Activated CD8-positive, alpha-beta memory T cell treated with anti-CD3 and anti-CD28 coated beads, Interleukin-2, amount 10 ng/mL, durations not matched to agents 7 days and 5 days (primary cell): ENCODE measurements around the gene CD33. TPM values are rescaled to one million over a fixed set of nuclear protein-coding genes. Genes with fewer than 3 reads are reported as not detected.
"Not testable (repeated sequence)": the region's sequence is repeated elsewhere in the genome, so short reads cannot be mapped to it uniquely, and the experiment has no call there.

Source experiments
- ATAC-seq: fragments of 150-1000 bp; cut with Tn5 transposase; one replicate; pipeline ENCODE4 v1.10.0; 2021; ENCODE audit warnings: moderate library complexity
- CTCF ChIA-PET: fragments of 350-600 bp; sonication (Branson Sonifier 250); formaldehyde crosslinking; loops from one replicate; lab custom pipeline; 2021; ENCODE audit warnings: antibody characterized with exemption; lab: Charles Lee
- DNase-seq: peaks from one replicate; pipeline ENCODE4 v3.0.0-alpha.2; 2020
- H3K27ac Mint-ChIP-seq: one replicate; pipeline ENCODE4 v1.8.0; 2021; ENCODE audit warnings: mild to moderate bottlenecking, mixed read lengths
- H3K27me3 Mint-ChIP-seq: one replicate; pipeline ENCODE4 v1.8.0; 2021; ENCODE audit warnings: mixed read lengths
- H3K36me3 Mint-ChIP-seq: one replicate; pipeline ENCODE4 v1.8.0; 2021; ENCODE audit warnings: mild to moderate bottlenecking, mixed read lengths
- H3K4me1 Mint-ChIP-seq: one replicate; pipeline ENCODE4 v1.8.0; 2021; ENCODE audit warnings: mixed read lengths
- H3K4me3 Mint-ChIP-seq: one replicate; pipeline ENCODE4 v1.8.0; 2021; ENCODE audit warnings: mild to moderate bottlenecking, moderate library complexity, mixed read lengths
- H3K9me3 Mint-ChIP-seq: one replicate; pipeline ENCODE4 v1.8.0; 2022; ENCODE audit warnings: low read depth, mixed read lengths
- total RNA-seq, 2 experiments: library from RNA; stranded (reverse); gene quantifications; one replicate each; pipeline ENCODE4 v1.2.3, GENCODE V29; 2021

Gene CD33
- total RNA-seq: 1 to 10 TPM in 1 of 2 experiments, under 1 TPM in 1; 0.96 to 6.2 TPM

DNA sequence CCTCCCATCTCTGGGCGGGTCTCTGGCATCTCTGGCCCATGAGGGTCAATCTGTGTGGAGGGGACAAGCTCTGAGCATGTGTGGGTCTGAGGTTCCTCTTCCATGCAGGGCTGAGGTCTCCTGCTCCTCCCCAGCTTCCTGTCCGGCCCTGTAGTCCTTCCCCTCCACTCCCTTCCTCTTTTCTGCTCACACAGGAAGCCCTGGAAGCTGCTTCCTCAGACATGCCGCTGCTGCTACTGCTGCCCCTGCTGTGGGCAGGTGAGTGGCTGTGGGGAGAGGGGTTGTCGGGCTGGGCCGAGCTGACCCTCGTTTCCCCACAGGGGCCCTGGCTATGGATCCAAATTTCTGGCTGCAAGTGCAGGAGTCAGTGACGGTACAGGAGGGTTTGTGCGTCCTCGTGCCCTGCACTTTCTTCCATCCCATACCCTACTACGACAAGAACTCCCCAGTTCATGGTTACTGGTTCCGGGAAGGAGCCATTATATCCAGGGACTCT is at the start of gene CD33:
CD33 (plus strand) TSS at position 183 of the 496 bp plus-strand sequence; CDS start at position 222, 39 bp downstream.
- Mint-ChIP-seq H3K27me3 (peaks cover 88% of the 10 kb centered on the region), H3K27ac (peak within 1 kb of the TSS; percentile 44), H3K4me1 (peaks cover 39% of the 10 kb centered on the region), H3K4me3 (peak within 1 kb of the TSS; percentile 55)
- DNase-seq, ATAC-seq, H3K36me3 Mint-ChIP-seq, H3K9me3 Mint-ChIP-seq: not testable (repeated sequence)
- CTCF ChIA-PET: interaction anchor here (1.0 kb wide), 1 partner anchor 33 kb away, joined by 3 read pairs; no protein-coding TSS in a partner anchor

DNA sequence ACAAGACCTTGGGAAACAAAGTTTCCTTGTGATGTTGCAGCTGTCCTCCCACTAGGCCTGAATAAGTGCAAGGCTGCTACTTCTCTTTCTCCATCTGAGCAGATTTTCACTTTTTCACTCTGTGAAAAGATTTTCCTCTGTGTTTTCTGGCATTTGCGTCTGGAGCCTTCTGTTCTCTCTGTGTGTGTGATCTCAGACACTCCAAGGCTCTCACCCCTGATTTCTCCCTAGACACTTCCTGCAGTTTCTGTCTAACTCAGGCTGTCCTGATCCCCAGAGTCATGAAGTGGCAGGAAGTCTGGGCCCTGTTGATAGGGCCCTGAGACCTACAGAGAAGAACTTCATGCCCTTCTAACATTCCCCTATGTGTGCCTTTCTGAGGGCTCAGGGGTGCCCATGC is 45.6 kb upstream of the CD33 start:
- CTCF ChIA-PET: interaction anchor here (1.1 to 1.4 kb wide), 2 partner anchors 11 to 77 kb away, joined by 3 to 7 read pairs; no protein-coding TSS in a partner anchor
- peaks cover 38% of the 10 kb centered on the region for H3K27me3 Mint-ChIP-seq
- no peak overlapping the region for H3K4me3 Mint-ChIP-seq
- no peak overlapping the region for H3K27ac Mint-ChIP-seq
- ATAC-seq (no peak), DNase-seq (no peak)
- peaks cover 13% of the 10 kb centered on the region for H3K4me1 Mint-ChIP-seq
- no peaks in the 10 kb centered on the region for H3K9me3 Mint-ChIP-seq
- H3K36me3 Mint-ChIP-seq: no peaks in the 10 kb centered on the region

DNA sequence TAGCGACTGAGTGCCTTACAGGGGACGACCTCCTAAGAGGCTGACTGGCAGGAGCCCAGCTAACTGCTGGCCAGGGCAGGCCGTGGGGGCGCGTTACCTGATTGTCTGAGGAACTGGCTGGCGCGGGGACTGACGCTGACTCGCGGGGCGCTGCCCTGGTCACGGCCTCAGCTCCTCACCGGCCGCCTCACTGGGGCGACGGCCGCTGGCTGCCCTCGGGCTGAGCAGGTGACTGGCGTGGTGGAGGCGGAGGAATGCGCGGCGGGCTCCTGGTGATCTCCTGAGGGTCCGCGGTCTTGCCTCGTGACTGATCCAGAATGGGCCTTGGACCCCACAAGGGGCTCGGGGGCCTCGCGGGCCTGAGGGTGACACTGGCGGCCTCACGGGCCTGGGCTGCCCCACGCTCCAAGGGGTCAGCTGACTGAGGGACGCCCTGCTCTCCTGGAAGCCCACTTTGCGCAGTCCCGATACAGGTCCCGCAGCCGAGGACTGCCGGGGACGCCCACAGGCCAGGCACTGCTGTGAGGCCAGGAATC is 43.4 kb upstream of the CD33 start:
- Mint-ChIP-seq H3K36me3 (no peaks in the 10 kb centered on the region), H3K27ac (no peak overlapping the region), H3K4me1 (peaks cover 13% of the 10 kb centered on the region), H3K4me3 (no peak overlapping the region), H3K9me3 (no peaks in the 10 kb centered on the region), H3K27me3 (peaks cover 49% of the 10 kb centered on the region)
- no peak for DNase-seq
- ATAC-seq: no peak
- CTCF ChIA-PET: no interaction called here

DNA sequence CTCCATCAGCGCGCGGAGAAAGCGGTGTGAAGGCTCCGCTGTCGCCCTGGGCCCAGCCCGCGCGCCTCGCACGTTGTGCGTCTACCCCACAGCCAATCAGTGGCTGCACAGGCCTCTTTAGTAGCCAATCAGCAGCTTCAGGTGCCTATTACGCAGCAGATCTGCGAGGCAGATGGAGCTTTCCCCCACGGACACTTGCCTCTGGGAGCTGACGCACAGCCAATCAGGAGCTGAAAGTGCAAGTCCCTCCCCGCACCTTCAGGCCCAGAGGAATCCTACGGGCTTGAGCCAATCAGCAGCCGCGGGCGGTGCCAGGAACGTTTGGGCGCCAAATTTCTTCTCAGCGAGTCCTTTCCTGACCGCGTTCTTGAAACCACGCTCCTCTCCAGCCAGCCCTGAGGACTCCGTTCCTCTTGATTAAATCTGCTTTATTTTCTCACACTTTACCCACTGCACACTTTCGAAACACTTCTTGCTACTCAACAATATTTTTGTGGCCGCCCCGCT is 42.9 kb upstream of the CD33 start:
- Mint-ChIP-seq H3K36me3 (no peaks in the 10 kb centered on the region), H3K4me3 (peak overlapping the region; percentile 49), H3K27me3 (peaks cover 49% of the 10 kb centered on the region), H3K27ac (peak overlapping the region; percentile 75), H3K9me3 (no peaks in the 10 kb centered on the region), H3K4me1 (peaks cover 13% of the 10 kb centered on the region)
- peak; percentile 35 for ATAC-seq
- CTCF ChIA-PET: no interaction called here
- DNase-seq: peak; percentile 59

DNA sequence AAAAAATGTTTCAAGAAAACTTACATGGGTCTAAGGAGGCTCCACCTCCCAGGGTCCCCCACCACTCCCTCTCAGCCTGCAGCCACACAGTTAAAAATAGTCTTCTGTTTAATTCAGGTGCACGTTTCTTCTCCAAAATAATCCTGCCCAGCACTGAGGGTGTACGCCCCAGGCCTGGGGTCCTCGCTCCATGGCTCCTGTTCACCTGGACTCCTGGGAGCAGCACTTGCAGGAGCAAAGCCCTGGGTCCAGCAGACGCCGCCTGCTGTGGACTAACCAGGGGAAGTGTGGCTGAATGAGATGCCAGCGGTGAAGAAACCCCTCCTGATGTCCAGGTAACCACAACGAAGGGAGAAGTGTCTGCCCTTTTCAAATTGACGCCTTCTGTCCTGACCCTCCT is 41.3 kb upstream of the CD33 start:
- Mint-ChIP-seq H3K36me3 (no peaks in the 10 kb centered on the region), H3K9me3 (no peaks in the 10 kb centered on the region), H3K4me1 (peaks cover 13% of the 10 kb centered on the region), H3K4me3 (no peak overlapping the region), H3K27me3 (peaks cover 36% of the 10 kb centered on the region), H3K27ac (no peak overlapping the region)
- CTCF ChIA-PET: no interaction called here
- DNase-seq: no peak
- no peak for ATAC-seq

DNA sequence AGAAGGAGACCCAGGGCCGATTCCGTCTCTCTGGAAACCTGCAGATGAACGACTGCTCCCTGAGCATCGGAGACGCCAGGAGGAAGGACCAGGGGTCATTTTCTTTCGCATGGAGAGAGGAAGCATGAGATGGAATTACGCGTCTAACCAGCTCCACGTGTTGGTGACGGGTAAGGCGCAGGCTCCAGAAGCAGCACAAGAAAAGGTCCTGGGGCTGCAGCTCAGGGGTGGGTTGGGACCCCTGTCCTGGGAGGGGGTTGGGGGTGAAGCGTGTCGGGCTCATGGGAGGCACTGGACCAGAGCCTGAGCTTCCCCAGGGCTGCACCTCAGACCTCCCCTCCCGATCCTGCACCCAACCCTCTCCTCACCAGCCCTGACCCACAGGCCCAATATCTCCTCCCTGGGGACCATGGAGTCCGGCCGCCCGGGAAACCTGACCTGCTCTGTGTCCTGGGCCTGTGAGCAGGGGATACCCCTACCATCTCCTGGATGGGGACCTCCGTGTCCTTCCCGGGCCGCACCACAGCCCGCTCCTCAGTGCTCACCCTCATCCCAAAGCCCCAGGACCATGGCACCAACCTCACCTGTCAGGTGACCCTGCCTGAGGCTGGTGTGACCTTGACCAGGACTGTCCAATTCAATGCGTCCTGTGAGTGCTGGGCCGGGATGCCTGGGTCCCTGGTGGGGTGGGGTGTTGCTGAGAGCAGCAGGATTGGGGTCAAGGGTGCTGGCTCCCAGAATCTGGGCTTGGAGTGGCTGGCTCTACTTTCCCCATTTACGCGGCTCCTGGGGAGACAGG is 39.6 kb upstream of the CD33 start:
- H3K36me3 Mint-ChIP-seq: no peaks in the 10 kb centered on the region
- no peaks in the 10 kb centered on the region for H3K9me3 Mint-ChIP-seq
- peaks cover 26% of the 10 kb centered on the region for H3K27me3 Mint-ChIP-seq
- CTCF ChIA-PET: no interaction called here
- no peak overlapping the region for H3K27ac Mint-ChIP-seq
- no peak for ATAC-seq
- no peak overlapping the region for H3K4me3 Mint-ChIP-seq
- H3K4me1 Mint-ChIP-seq: peaks cover 13% of the 10 kb centered on the region
- DNase-seq: no peak

DNA sequence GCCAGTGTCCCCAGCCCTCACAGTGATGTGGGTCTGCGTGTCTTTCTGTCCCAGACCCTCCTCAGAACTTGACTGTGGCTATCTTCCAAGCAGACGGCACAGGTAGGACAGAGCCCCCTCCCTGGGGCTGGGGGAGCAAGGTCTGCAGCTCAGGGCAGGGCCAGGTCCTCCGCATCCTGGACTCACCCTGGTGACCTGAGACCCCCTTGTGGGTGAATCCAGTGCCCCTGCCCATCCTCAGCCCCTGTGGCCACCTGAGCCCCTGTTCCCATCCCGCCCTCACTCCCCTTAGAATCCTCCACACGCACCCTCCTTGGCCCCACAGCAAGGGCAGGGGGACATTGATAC is 39.0 kb upstream of the CD33 start:
- DNase-seq (no peak), ATAC-seq (no peak)
- no peak overlapping the region for H3K4me3 Mint-ChIP-seq
- peaks cover 26% of the 10 kb centered on the region for H3K27me3 Mint-ChIP-seq
- CTCF ChIA-PET: no interaction called here
- no peak overlapping the region for H3K27ac Mint-ChIP-seq
- peaks cover 13% of the 10 kb centered on the region for H3K4me1 Mint-ChIP-seq
- no peaks in the 10 kb centered on the region for H3K9me3 Mint-ChIP-seq
- H3K36me3 Mint-ChIP-seq: no peaks in the 10 kb centered on the region

DNA sequence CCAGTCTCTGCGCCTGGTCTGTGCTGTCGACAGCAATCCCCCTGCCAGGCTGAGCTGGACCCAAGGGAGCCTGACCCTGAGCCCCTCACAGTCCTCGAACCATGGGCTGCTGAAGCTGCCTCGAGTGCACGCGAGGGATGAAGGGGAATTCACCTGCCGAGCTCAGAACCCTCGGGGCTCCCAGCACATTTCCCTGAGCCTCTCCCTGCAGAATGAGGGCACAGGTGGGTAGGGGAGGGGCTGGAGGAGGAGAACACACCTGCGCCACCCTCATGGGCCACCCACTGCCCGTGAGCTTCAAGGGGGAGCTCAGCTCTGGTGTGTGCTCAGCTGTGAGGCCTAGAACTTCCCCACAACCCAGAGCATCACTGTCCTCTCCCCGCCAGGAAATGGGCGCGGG is 38.6 kb upstream of the CD33 start:
- no peak for ATAC-seq
- H3K4me3 Mint-ChIP-seq: no peak overlapping the region

DNA sequence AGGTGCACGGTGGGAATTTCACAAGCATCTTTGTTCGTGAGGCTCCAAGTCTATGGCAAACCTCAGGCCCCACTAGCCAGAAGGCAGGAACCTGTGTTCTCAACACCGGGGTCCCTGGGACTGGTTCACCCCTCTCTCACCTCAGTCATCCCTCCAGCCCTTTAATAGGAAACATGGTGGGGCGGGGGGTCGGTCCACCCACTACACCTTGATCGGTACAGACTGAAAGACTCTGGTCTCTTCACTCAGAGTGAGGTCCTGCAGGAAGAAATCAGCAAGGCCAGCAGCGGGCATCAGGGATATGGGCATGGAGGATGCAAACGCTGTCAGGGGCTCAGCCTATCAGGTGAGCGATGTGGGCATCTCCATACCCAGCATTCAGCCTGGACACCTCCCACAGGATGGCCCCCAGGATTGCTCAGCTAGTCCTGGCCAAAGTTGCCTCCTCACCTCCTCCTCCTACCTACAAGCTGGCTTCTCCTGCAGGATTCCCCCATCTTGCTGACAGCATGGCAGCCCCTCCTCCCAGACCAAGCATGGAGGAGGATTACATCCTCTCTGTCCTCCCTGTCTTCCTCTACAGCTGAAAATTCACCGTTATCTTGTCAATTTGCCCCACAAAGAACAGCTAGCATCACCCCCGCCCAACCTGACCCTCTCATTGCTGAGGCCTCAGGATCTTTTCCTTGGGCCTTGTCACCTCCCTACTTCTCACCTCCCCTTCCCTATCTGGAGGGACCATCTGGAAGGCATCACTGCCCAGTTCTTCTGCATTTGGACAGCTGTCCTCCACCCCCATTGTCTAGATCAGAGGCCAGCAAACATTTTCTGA is 37.3 kb upstream of the CD33 start:
- no peaks in the 10 kb centered on the region for H3K36me3 Mint-ChIP-seq
- peaks cover 11% of the 10 kb centered on the region for H3K4me1 Mint-ChIP-seq
- no peaks in the 10 kb centered on the region for H3K9me3 Mint-ChIP-seq
- DNase-seq (no peak), ATAC-seq (no peak)
- H3K27me3 Mint-ChIP-seq: peaks cover 28% of the 10 kb centered on the region
- CTCF ChIA-PET: interaction anchor here (1.2 kb wide), 1 partner anchor 31 kb away, joined by 4 read pairs; no protein-coding TSS in a partner anchor
- no peak overlapping the region for H3K4me3 Mint-ChIP-seq
- no peak overlapping the region for H3K27ac Mint-ChIP-seq

More for the DNA sequence above, 38.6 kb upstream of the CD33 start:
- Mint-ChIP-seq H3K4me1 (peaks cover 13% of the 10 kb centered on the region), H3K27me3 (peaks cover 26% of the 10 kb centered on the region), H3K36me3 (no peaks in the 10 kb centered on the region), H3K27ac (no peak overlapping the region), H3K9me3 (no peaks in the 10 kb centered on the region)
- CTCF ChIA-PET: no interaction called here
- no peak for DNase-seq

DNA sequence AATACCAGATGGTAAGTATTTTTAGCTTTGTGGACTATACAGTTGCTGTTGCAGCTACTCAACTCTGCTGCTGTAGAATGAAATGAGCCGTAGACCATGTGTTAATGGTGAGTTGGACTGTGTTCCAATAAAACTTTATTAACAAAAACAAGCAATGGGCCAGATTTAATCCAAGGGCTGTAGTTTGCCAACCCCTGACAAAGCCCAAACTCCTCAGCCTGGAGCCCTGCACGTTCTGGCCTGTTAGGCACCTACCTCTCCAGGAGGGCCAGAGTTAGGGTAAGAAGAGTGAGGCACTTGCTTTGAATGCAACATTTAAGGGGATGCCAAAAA is 36.7 kb upstream of the CD33 start:
- Mint-ChIP-seq H3K27me3 (peaks cover 29% of the 10 kb centered on the region), H3K9me3 (no peaks in the 10 kb centered on the region), H3K27ac (no peak overlapping the region), H3K4me3 (no peak overlapping the region), H3K4me1 (peaks cover 9% of the 10 kb centered on the region), H3K36me3 (no peaks in the 10 kb centered on the region)
- no peak for DNase-seq
- CTCF ChIA-PET: interaction anchor here (1.2 kb wide), 1 partner anchor 31 kb away, joined by 4 read pairs; no protein-coding TSS in a partner anchor
- ATAC-seq: no peak

DNA sequence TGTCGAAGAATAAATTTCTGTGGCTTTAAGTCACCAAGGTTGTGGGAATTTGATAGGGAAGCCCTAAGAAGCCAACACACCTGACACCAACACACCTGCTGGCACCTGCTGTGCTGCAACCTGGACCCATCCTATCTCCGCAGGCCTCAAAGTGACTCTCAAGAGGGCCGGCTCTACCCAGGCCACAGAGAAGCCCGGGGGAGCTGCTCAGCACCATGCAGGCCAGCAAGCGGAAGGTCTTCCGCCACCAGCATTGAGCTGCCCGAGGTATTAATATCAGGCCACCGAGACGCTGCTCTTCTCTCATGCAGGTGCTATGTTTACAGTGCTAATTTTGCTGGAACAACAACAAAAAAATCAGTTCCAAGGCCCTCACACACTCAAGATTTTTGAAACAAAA is 32.2 kb upstream of the CD33 start:
- no peak overlapping the region for H3K4me3 Mint-ChIP-seq
- peaks cover 7% of the 10 kb centered on the region for H3K27me3 Mint-ChIP-seq
- DNase-seq: no peak
- H3K4me1 Mint-ChIP-seq: peaks cover 27% of the 10 kb centered on the region
- H3K36me3 Mint-ChIP-seq: no peaks in the 10 kb centered on the region
- H3K9me3 Mint-ChIP-seq: no peaks in the 10 kb centered on the region
- no peak overlapping the region for H3K27ac Mint-ChIP-seq
- CTCF ChIA-PET: interaction anchor here (1.3 to 4.4 kb wide), 2 partner anchors 24 to 67 kb away, joined by 3 to 28 read pairs; no protein-coding TSS in a partner anchor
- no peak for ATAC-seq

DNA sequence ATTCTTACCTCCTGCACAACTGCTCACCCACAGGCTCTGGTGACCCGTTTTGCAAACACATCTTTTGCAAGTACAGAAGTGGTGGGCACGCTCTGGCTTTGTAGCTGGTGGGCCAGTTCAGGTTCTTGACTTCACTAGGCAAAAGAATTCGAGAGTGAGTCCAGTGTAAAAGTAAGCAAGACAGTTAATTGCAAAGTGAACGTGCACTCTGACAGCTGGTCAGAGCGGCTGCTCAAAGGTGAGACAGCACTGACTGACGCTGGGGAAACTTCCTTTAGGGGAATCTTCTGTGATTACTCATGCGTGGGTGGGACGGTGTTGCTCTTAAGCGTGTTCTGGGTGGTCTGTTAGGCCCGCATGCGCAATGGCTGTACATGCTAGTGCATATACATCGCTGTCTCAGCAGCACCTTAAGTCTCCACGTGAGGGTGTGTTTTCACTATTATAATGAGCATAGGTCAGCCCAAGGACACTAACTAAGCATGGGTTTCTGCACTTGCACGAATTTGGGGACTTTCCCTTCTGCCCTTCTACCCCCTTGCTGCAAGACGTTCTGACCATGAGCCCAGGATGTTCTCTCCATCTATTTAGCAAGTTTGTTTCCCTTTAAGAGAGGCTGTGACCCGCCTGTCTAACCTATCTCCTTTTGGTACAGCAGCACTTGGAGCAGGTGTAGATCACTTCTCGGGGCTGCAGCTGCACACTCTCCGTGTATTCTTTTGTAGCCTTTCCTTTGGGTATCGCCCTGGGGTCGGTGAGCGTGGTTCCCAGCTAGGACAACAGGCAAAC is 30.2 kb upstream of the CD33 start:
- peaks cover 7% of the 10 kb centered on the region for H3K27me3 Mint-ChIP-seq
- peak overlapping the region; percentile 37 for H3K4me3 Mint-ChIP-seq
- CTCF ChIA-PET: interaction anchor here (1.4 to 4.4 kb wide), 2 partner anchors 65 to 71 kb away, joined by 3 to 28 read pairs; no protein-coding TSS in a partner anchor
- DNase-seq (peak; percentile 63), ATAC-seq (peak; percentile 94)
- H3K27ac Mint-ChIP-seq: no peak overlapping the region
- no peaks in the 10 kb centered on the region for H3K36me3 Mint-ChIP-seq
- peaks cover 27% of the 10 kb centered on the region for H3K4me1 Mint-ChIP-seq
- no peaks in the 10 kb centered on the region for H3K9me3 Mint-ChIP-seq
